Trophoblast cell (in vitro differentiated cells and primary cell): ENCODE data around the gene RASAL2.

Experiments
- DNase-seq, 2 donors: peaks; one replicate each; pipeline ENCODE4 v3.0.0-alpha.2; 2016
- H2AFZ ChIP-seq: 2 replicates; pipeline ENCODE4 v1.6.1; 2013; ENCODE audit warnings: low read length, moderate library complexity, mild to moderate bottlenecking; ENCODE audit not compliant: insufficient read depth, poor library complexity
- H2AK5ac ChIP-seq: 2 replicates; pipeline ENCODE4 v1.6.1; 2013; ENCODE audit warnings: mild to moderate bottlenecking, low read length
- H2BK120ac ChIP-seq: 2 replicates; pipeline ENCODE4 v1.6.1; 2013; ENCODE audit warnings: low read length, mild to moderate bottlenecking, moderate library complexity; ENCODE audit not compliant: insufficient read depth, poor library complexity
- H2BK12ac ChIP-seq: 2 replicates; pipeline ENCODE4 v1.6.1; 2013; ENCODE audit warnings: mild to moderate bottlenecking, low read length, moderate library complexity
- H2BK5ac ChIP-seq: 2 replicates; pipeline ENCODE4 v1.6.1; 2013; ENCODE audit warnings: low read length, low read depth, moderate library complexity, mild to moderate bottlenecking; ENCODE audit not compliant: poor library complexity
- H3K14ac ChIP-seq: 2 replicates; pipeline ENCODE4 v1.6.1; 2013; ENCODE audit warnings: mild to moderate bottlenecking, low read length
- H3K18ac ChIP-seq: 2 replicates; pipeline ENCODE4 v1.6.1; 2013; ENCODE audit warnings: mild to moderate bottlenecking, low read length
- H3K23ac ChIP-seq: 2 replicates; pipeline ENCODE4 v1.6.1; 2013; ENCODE audit warnings: low read length
- H3K27ac ChIP-seq: 2 replicates; pipeline ENCODE4 v1.5.1; 2013; ENCODE audit warnings: low read depth, mild to moderate bottlenecking, inconsistent platforms, low read length, moderate library complexity
- H3K27me3 ChIP-seq: 2 replicates; pipeline ENCODE4 v1.6.1; 2013; ENCODE audit warnings: inconsistent platforms, mild to moderate bottlenecking, low read length, moderate library complexity; ENCODE audit not compliant: insufficient read depth
- H3K36me3 ChIP-seq, 2 experiments: 1 replicate in 1 of 2; 2 replicates in 1 of 2; pipeline ENCODE4 v1.6.1; 2013; ENCODE audit warnings: low read length in 2 of 2, mild to moderate bottlenecking in 2 of 2, moderate library complexity in 1 of 2; ENCODE audit not compliant: insufficient read depth in 2 of 2, control insufficient read depth in 1 of 2
- H3K4ac ChIP-seq: 2 replicates; pipeline ENCODE4 v1.6.1; 2013; ENCODE audit warnings: low read depth, mild to moderate bottlenecking, low read length, moderate library complexity
- H3K4me1 ChIP-seq, 2 experiments: 1 replicate in 1 of 2; 2 replicates in 1 of 2; pipeline ENCODE4 v1.6.1; 2013; ENCODE audit warnings: low read length in 2 of 2, mild to moderate bottlenecking in 2 of 2, moderate library complexity in 1 of 2; ENCODE audit not compliant: insufficient read depth in 2 of 2, control insufficient read depth in 1 of 2
- H3K4me2 ChIP-seq: 2 replicates; pipeline ENCODE4 v1.6.1; 2013; ENCODE audit warnings: inconsistent platforms, mild to moderate bottlenecking, low read length, moderate library complexity
- H3K4me3 ChIP-seq: 2 replicates; pipeline ENCODE4 v1.5.1; 2013; ENCODE audit warnings: mild to moderate bottlenecking, low read depth, low read length, inconsistent platforms
- H3K79me1 ChIP-seq: one replicate; pipeline ENCODE4 v1.6.1; 2013; ENCODE audit warnings: low read length
- H3K79me2 ChIP-seq: 2 replicates; pipeline ENCODE4 v1.6.1; 2013; ENCODE audit warnings: low read length, mild to moderate bottlenecking; ENCODE audit not compliant: control insufficient read depth, insufficient read depth, poor library complexity
- H3K9ac ChIP-seq: 2 replicates; pipeline ENCODE4 v1.6.1; 2013; ENCODE audit warnings: mild to moderate bottlenecking, low read length
- H3K9me3 ChIP-seq: 2 replicates; pipeline ENCODE4 v1.6.1; 2013; ENCODE audit warnings: low read depth, mild to moderate bottlenecking, control low read depth, inconsistent platforms, low read length; ENCODE audit not compliant: insufficient read depth
- H4K12ac ChIP-seq: 2 replicates; pipeline ENCODE4 v1.6.1; 2013; ENCODE audit warnings: low read depth, mild to moderate bottlenecking, low read length, moderate library complexity
- H4K8ac ChIP-seq: 2 replicates; pipeline ENCODE4 v1.6.1; 2013; ENCODE audit warnings: low read depth, mild to moderate bottlenecking, low read length, moderate library complexity
- H4K91ac ChIP-seq: one replicate; pipeline ENCODE4 v1.6.1; 2013; ENCODE audit warnings: low read depth, mild to moderate bottlenecking, low read length, moderate library complexity
- WGBS: extraction: QIAGEN DNeasy Blood & Tissue Kit; methylation state at CpG from one replicate; pipeline ENCODE4 v1.1.7; 2013; ENCODE audit warnings: missing lambda C conversion rate; ENCODE audit not compliant: insufficient read length, insufficient coverage; ENCODE audit errors: extremely low coverage; 5-methylcytosine and 5-hydroxymethylcytosine counted together

The RASAL2 gene

GRCh38 chr1:178339834-178340233 is 245.9 kb downstream of the RASAL2 start:
- H3K79me1 ChIP-seq: no peaks in the 10 kb centered on the region
- WGBS: no CpG with 5 or more reads among the region's 1 CpG

GRCh38 chr1:178341261-178341956 is 247.5 kb downstream of the RASAL2 start:
- Histone ChIP-seq H4K12ac (no peak overlapping the region), H3K4ac (no peak overlapping the region), H3K9me3 (no peaks in the 10 kb centered on the region), H3K4me2 (peak overlapping the region; percentile 34), H2AFZ (no peak overlapping the region), H3K4me3 (no peak overlapping the region), H4K91ac (no peak overlapping the region), H3K14ac (no peak overlapping the region), H3K18ac (no peak overlapping the region), H3K27me3 (no peaks in the 10 kb centered on the region), H2BK12ac (no peak overlapping the region), H3K9ac (no peak overlapping the region), H3K23ac (no peak overlapping the region), H3K27ac (peak overlapping the region; percentile 23), H3K36me3 (no peaks in the 10 kb centered on the region), H3K4me1 (peaks cover 0 to 3% of the 10 kb centered on the region in 2 experiments), H3K79me2 (no peaks in the 10 kb centered on the region), H3K79me1 (no peaks in the 10 kb centered on the region), H4K8ac (no peak overlapping the region), H2BK120ac (no peak overlapping the region), H2BK5ac (no peak overlapping the region), H2AK5ac (no peak overlapping the region)
- no CpG with 5 or more reads among the region's 10 CpGs for WGBS
- peak; percentile 85 to 89 for DNase-seq

More at GRCh38 chr1:178339834-178340233, 245.9 kb downstream of the RASAL2 start:
- no peak for DNase-seq
- no peak overlapping the region for H3K4me3 ChIP-seq
- no peaks in the 10 kb centered on the region for H3K9me3 ChIP-seq
- no peak overlapping the region for H3K23ac ChIP-seq
- no peak overlapping the region for H3K27ac ChIP-seq
- no peaks in the 10 kb centered on the region for H3K36me3 ChIP-seq
- no peak overlapping the region for H2AK5ac ChIP-seq
- no peaks in the 10 kb centered on the region for H3K27me3 ChIP-seq
- H3K4ac ChIP-seq: no peak overlapping the region
- no peak overlapping the region for H3K14ac ChIP-seq
- H2BK5ac ChIP-seq: no peak overlapping the region
- no peak overlapping the region for H2BK120ac ChIP-seq
- H3K4me1 ChIP-seq: peaks cover 0 to 3% of the 10 kb centered on the region in 2 experiments
- H4K91ac ChIP-seq: no peak overlapping the region
- H4K8ac ChIP-seq: no peak overlapping the region
- H3K79me2 ChIP-seq: no peaks in the 10 kb centered on the region
- H2AFZ ChIP-seq: no peak overlapping the region
- H4K12ac ChIP-seq: no peak overlapping the region
- no peak overlapping the region for H3K9ac ChIP-seq
- H3K18ac ChIP-seq: no peak overlapping the region
- no peak overlapping the region for H3K4me2 ChIP-seq
- no peak overlapping the region for H2BK12ac ChIP-seq

- no peak overlapping the region for H3K23ac ChIP-seq
- H3K9me3 ChIP-seq: no peaks in the 10 kb centered on the region
- H2AFZ ChIP-seq: no peak overlapping the region
- peaks cover 0 to 3% of the 10 kb centered on the region in 2 experiments for H3K4me1 ChIP-seq
- H3K14ac ChIP-seq: no peak overlapping the region
- peak overlapping the region; percentile 51 for H2BK120ac ChIP-seq
- no peak overlapping the region for H3K27ac ChIP-seq
- H3K18ac ChIP-seq: no peak overlapping the region
- H3K9ac ChIP-seq: no peak overlapping the region
- H3K79me2 ChIP-seq: no peaks in the 10 kb centered on the region
- no peak overlapping the region for H2AK5ac ChIP-seq
- DNase-seq: no peak
- H4K91ac ChIP-seq: no peak overlapping the region
- H2BK12ac ChIP-seq: no peak overlapping the region
- no CpG with 5 or more reads among the region's 2 CpGs for WGBS
- H4K12ac ChIP-seq: no peak overlapping the region
- no peak overlapping the region for H3K4me3 ChIP-seq
- H3K36me3 ChIP-seq: no peaks in the 10 kb centered on the region
- H3K4ac ChIP-seq: no peak overlapping the region
- no peaks in the 10 kb centered on the region for H3K79me1 ChIP-seq
- no peaks in the 10 kb centered on the region for H3K27me3 ChIP-seq
- peak overlapping the region; percentile 73 for H2BK5ac ChIP-seq
- H3K4me2 ChIP-seq: peak overlapping the region; percentile 4
- H4K8ac ChIP-seq: no peak overlapping the region
These were observed 248.8 kb downstream of the RASAL2 start for GRCh38 chr1:178342745-178343144.

- H4K8ac ChIP-seq: no peak overlapping the region
- H3K27me3 ChIP-seq: no peaks in the 10 kb centered on the region
- no peak overlapping the region for H2AK5ac ChIP-seq
- H4K91ac ChIP-seq: no peak overlapping the region
- no peak overlapping the region for H3K27ac ChIP-seq
- H4K12ac ChIP-seq: no peak overlapping the region
- H2BK120ac ChIP-seq: no peak overlapping the region
- no peak overlapping the region for H3K4me2 ChIP-seq
- H2AFZ ChIP-seq: no peak overlapping the region
- no peak overlapping the region for H3K14ac ChIP-seq
- WGBS: no CpG with 5 or more reads among the region's 5 CpGs
- no peak overlapping the region for H3K4me3 ChIP-seq
- H3K36me3 ChIP-seq: no peaks in the 10 kb centered on the region
- no peak overlapping the region for H3K23ac ChIP-seq
- no peak overlapping the region for H3K18ac ChIP-seq
- peak in 1 of 2 donors; percentile 63 for DNase-seq
- H3K79me2 ChIP-seq: no peaks in the 10 kb centered on the region
- H3K9me3 ChIP-seq: no peaks in the 10 kb centered on the region
- no peak overlapping the region for H2BK5ac ChIP-seq
- no peaks in the 10 kb centered on the region for H3K79me1 ChIP-seq
- H2BK12ac ChIP-seq: no peak overlapping the region
- peak overlapping the region; percentile 46 for H3K4ac ChIP-seq
- peaks cover 0 to 3% of the 10 kb centered on the region in 2 experiments for H3K4me1 ChIP-seq
- no peak overlapping the region for H3K9ac ChIP-seq
These were observed 250.7 kb downstream of the RASAL2 start for GRCh38 chr1:178344513-178345091.
